Pancreas (tissue), 10 donors: ENCODE results near the gene BTBD19. TPM values are rescaled to one million over a fixed set of nuclear protein-coding genes. Genes with fewer than 3 reads are reported as not detected.
"Not testable (repeated sequence)": the region's sequence is repeated elsewhere in the genome, so short reads cannot be mapped to it uniquely, and the experiment has no call there.

Source experiments
- ATAC-seq, 4 donors: fragments of 200-7000 bp; cut with Tn5 transposase; one replicate each; pipeline versions ENCODE4 v1.8.0 to v1.9.1; 2020; ENCODE audit warnings: mild to moderate bottlenecking in 4 of 4, moderate library complexity in 4 of 4
- DNase-seq, 6 donors: peaks; one replicate each; pipeline ENCODE4 v3.0.0-alpha.2; 2020
- FAIRE-seq: peaks from 2 replicates; lab custom pipeline; 2012; peaks lifted over from hg19 to GRCh38; lab: Jason Lieb, UNC
- H3K27ac ChIP-seq, 4 donors: fragments of 200-600 bp; sonication (generic); 1 replicate in 3 of 4; 2 replicates in 1 of 4; pipeline versions ENCODE4 v1.5.0 to v1.8.0; 2020
- H3K27me3 ChIP-seq, 4 donors: fragments of 200-600 bp; one replicate each; pipeline ENCODE4 v1.8.0; 2021
- H3K36me3 ChIP-seq, 3 donors: fragments of 200-600 bp; sonication (generic) in 1 of 3; one replicate each; pipeline versions ENCODE4 v1.5.0 to v1.8.0; 2020 to 2021
- H3K4me1 ChIP-seq, 3 donors: fragments of 200-600 bp; one replicate each; pipeline ENCODE4 v1.8.0; 2021
- H3K4me3 ChIP-seq, 4 donors: fragments of 200-600 bp; sonication (generic) in 2 of 4; one replicate each; pipeline versions ENCODE4 v1.5.0 to v1.8.0; 2020 to 2021
- H3K9me3 ChIP-seq, 4 donors: fragments of 200-600 bp; one replicate each; pipeline ENCODE4 v1.8.0; 2021
- WGBS, 2 donors: extraction: QIAGEN DNeasy Blood & Tissue Kit; methylation state at CpG; one replicate each; pipeline ENCODE4 v1.1.7; 2013; 5-methylcytosine and 5-hydroxymethylcytosine counted together
- intact Hi-C, 3 donors: fragments of 100-400 bp; cut with DNase I; formaldehyde crosslinking; loops; one replicate each; pipeline versions ENCODE4 v1.11.1 to v1.14.2; 2022
- polyA plus RNA-seq, 2 donors: library from polyadenylated mRNA; stranded (reverse); fragments of 200-250 nt; gene quantifications; one replicate each; pipeline ENCODE4 v1.2.3, GENCODE V29; 2013
- total RNA-seq, 6 donors: library from RNA; stranded (reverse); fragmentation: NEBNext Ultra II Directional in 4 of 6; extraction: Animal tissue kit (Norgen Biotek cat#: 25700) in 4 of 6; gene quantifications; one replicate each; pipeline versions ENCODE4 v1.2.1 to v1.2.4, GENCODE V29; 2021 to 2023
- TF ChIP-seq, protein P1 (sequence below), 4 donors: fragments of 200-600 bp; sonication (generic) in 3 of 4; IDR thresholded peaks; one replicate each; pipeline versions ENCODE4 v1.5.0 to v1.8.0; 2021; ENCODE audit warnings: antibody characterized with exemption in 4 of 4
- donor health status: healthy with polysubstance abuse.
- donor health status: DM: no; HTN: no; CAD: no; lungs with moderate emphysema.
- donor health status: DM: no; HTN: no; CAD: no.
- donor health status: control.
- donor health status: control.
- donor health status: Bipolar disorder and iron deficiency.
- donor health status: DM: yes; HTN: yes; CAD: no.
- donor health status: DM: no; HTN: no; CAD: no.
- donor health status: DM: no; HTN: no; CAD: no.
- donor health status: DM: yes; HTN: yes; CAD: no.

BTBD19 gene
- total and polyA plus RNA-seq, 8 donors = 0.91 to 5.7 (median 2.6) TPM

GRCh38 chr1:44822131-44822701, 13.9 kb downstream of the BTBD19 start:
- DNase-seq (peak in 3 of 6 donors; percentile 13 to 71 (median 41)), FAIRE-seq (no peak), ATAC-seq (no peak)
- intact Hi-C loops = no loop called here
- WGBS, 2 donors = 83 to 87% methylated on average over 6 of the region's 6 CpGs
- no peaks in the 10 kb centered on the region for H3K4me1 ChIP-seq
- no peak overlapping the region for H3K4me3 ChIP-seq
- H3K27me3 ChIP-seq = no peaks in the 10 kb centered on the region
- H3K9me3 ChIP-seq = no peaks in the 10 kb centered on the region
- no peaks in the 10 kb centered on the region for H3K36me3 ChIP-seq
- no peak overlapping the region for H3K27ac ChIP-seq
- TF ChIP-seq, protein P1, sequence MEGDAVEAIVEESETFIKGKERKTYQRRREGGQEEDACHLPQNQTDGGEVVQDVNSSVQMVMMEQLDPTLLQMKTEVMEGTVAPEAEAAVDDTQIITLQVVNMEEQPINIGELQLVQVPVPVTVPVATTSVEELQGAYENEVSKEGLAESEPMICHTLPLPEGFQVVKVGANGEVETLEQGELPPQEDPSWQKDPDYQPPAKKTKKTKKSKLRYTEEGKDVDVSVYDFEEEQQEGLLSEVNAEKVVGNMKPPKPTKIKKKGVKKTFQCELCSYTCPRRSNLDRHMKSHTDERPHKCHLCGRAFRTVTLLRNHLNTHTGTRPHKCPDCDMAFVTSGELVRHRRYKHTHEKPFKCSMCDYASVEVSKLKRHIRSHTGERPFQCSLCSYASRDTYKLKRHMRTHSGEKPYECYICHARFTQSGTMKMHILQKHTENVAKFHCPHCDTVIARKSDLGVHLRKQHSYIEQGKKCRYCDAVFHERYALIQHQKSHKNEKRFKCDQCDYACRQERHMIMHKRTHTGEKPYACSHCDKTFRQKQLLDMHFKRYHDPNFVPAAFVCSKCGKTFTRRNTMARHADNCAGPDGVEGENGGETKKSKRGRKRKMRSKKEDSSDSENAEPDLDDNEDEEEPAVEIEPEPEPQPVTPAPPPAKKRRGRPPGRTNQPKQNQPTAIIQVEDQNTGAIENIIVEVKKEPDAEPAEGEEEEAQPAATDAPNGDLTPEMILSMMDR (IDR thresholded peaks at IDR 0.05) = no peak

- Histone ChIP-seq H3K4me3 (no peak overlapping the region), H3K4me1 (no peaks in the 10 kb centered on the region), H3K27ac (no peak overlapping the region), H3K27me3 (no peaks in the 10 kb centered on the region), H3K9me3 (no peaks in the 10 kb centered on the region), H3K36me3 (no peaks in the 10 kb centered on the region)
- DNase-seq (peak in 3 of 6 donors; percentile 14 to 76 (median 54)), FAIRE-seq (no peak), ATAC-seq (no peak)
- WGBS, 2 donors = 84 to 89% methylated on average over 13 to 15 of the region's 15 CpGs
- intact Hi-C loops = no loop called here
- TF ChIP-seq, protein P1 (IDR thresholded peaks at IDR 0.05) = no peak
Observed at GRCh38 chr1:44822981-44823451, 14.7 kb downstream of the BTBD19 start.

DNA sequence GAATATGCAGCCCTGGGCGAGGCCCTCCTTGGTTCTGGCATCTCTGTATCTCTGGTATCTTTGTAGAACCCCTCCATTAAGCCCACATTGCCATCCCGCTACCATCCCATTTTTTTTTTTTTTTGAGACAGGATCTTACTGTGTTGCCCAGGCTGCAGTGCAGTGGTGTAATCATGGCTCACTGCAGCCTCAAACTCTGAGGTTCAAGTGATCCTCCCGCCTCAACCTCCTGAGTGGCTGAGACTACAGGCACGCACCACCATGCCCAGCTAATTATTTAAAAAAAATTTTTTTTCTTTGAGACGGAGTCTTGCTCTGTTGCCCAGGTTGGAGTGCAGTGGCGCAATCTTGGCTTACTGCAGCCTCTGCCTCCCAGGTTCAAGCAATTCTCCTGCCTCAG, 16.1 kb downstream of the BTBD19 start:
- 93 to 94% methylated on average over 6 of the region's 6 CpGs for WGBS, 2 donors
- H3K36me3 ChIP-seq, H3K4me3 ChIP-seq, ATAC-seq, H3K27me3 ChIP-seq, intact Hi-C loops, H3K27ac ChIP-seq, H3K9me3 ChIP-seq, FAIRE-seq, H3K4me1 ChIP-seq, DNase-seq: not testable (repeated sequence)

DNA sequence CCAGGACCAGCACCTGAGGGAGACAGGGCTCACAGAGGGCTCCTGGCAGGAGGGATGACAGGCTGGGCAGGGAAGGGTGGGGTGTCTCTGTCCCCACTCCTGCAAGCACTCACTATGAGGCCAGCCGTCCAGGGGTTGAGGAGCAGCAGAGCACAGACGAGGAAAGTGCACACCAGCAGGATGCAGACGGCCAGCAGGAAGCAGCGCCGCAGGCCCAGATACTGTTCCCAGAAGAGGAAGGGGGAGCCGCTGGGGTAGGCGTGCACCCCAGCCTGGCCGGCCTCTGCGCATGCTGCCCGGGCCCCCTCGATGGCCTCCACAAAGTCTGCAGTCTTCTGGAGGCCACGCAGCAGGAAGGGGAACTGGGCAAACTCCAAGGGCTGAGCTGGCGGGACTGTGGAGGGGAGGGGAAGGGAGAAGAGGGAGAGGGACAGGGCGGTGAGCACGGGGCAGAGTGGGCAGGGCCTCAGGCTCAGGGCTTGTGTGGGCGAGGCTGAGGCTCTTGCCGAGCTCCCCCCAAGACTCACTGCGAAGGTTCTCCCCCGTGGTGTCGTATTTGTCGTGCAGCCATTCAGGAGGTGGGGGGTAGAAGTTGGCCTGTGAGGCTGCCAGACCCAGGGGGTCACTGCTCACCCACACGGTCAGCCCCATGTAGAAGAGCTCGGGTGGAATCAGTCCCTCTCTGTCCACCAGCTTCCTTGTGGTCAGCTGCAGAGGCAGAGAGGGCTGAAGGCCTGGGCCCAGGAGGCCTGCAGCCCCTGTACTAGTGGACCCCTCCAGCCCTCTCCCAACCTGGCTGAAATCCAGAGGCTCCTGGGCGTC, 18.3 kb downstream of the BTBD19 start:
- Histone ChIP-seq H3K4me3 (no peak overlapping the region), H3K27ac (peak overlapping the region in 1 of 4 donors; percentile 36), H3K4me1 (no peaks in the 10 kb centered on the region), H3K36me3 (no peaks in the 10 kb centered on the region), H3K9me3 (no peaks in the 10 kb centered on the region), H3K27me3 (no peaks in the 10 kb centered on the region)
- FAIRE-seq = no peak
- intact Hi-C loops = no loop called here
- DNase-seq = peak in 2 of 6 donors; percentile 59 to 70
- peak in 3 of 4 donors; percentile 60 to 85 (median 79) for ATAC-seq
- TF ChIP-seq, protein P1 (IDR thresholded peaks at IDR 0.05) = no peak
- 78 to 80% methylated on average over 22 to 24 of the region's 24 CpGs for WGBS, 2 donors

GRCh38 chr1:44827197-44828002, 19.1 kb downstream of the BTBD19 start:
- H3K27me3 ChIP-seq = no peaks in the 10 kb centered on the region
- FAIRE-seq = no peak
- no peaks in the 10 kb centered on the region for H3K9me3 ChIP-seq
- no peak for ATAC-seq
- intact Hi-C loops = no loop called here
- TF ChIP-seq, protein P1 (IDR thresholded peaks at IDR 0.05) = no peak
- no peak overlapping the region for H3K4me3 ChIP-seq
- H3K27ac ChIP-seq = peak overlapping the region in 1 of 4 donors; percentile 36
- DNase-seq = peak in 3 of 6 donors; percentile 15 to 67 (median 51)
- no peaks in the 10 kb centered on the region for H3K4me1 ChIP-seq
- 77 to 78% methylated on average over 27 to 28 of the region's 28 CpGs for WGBS, 2 donors
- H3K36me3 ChIP-seq = no peaks in the 10 kb centered on the region
